GM19324 (cell line): ENCODE data around the gene MEDAG.

Experiments used
- ATAC-seq: cut with Tn5 transposase; IDR thresholded peaks from one replicate; pipeline ENCODE4 v1.9.1; 2021; ENCODE audit warnings: mild to moderate bottlenecking, moderate library complexity; ENCODE audit not compliant: unreplicated experiment, low FRiP score

Gene MEDAG

DNA sequence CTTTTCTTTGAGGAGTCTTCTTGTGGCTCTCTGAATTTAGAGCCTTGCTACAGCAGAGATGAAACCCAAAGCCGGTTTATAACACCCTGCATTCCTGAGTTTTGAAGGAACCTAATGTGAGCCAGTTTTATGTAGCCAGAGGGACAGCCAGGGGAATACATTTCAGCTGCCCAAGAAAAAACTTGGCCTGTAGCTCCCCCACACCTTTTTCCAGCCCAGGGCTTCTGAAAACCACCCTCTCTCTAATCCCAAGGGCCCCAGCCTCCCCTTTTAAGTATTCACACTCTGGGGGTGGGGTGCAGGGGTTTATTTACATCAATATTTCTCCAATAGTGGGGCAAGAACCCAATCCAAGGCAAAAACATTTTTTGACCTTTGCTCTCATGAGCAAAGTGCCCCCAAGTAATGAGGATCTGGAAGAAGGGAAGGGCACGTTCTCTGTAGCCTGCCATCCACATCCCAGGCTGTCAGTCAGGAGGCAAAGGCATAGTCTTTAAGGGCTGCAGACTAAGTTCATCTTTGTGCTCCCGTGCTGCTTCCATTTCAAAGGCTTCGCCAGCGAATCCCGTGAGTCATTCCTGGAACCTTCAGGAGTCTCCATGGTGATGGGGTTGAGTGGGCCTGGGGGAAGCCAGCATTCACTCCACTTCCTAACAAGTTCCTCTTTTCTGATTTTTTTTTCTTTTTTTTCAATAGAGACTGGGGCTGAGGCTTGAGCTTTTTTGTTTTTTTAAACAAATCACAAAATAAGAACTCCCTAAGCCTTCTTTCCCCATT is 33.2 kb upstream of the MEDAG start:
- ATAC-seq = no peak

- no peak for ATAC-seq
Measured at GRCh38 chr13:30873499-30873898, 32.6 kb upstream of the MEDAG start.

- ATAC-seq = no peak
Measured at GRCh38 chr13:30874111-30874510, 32.0 kb upstream of the MEDAG start.

DNA sequence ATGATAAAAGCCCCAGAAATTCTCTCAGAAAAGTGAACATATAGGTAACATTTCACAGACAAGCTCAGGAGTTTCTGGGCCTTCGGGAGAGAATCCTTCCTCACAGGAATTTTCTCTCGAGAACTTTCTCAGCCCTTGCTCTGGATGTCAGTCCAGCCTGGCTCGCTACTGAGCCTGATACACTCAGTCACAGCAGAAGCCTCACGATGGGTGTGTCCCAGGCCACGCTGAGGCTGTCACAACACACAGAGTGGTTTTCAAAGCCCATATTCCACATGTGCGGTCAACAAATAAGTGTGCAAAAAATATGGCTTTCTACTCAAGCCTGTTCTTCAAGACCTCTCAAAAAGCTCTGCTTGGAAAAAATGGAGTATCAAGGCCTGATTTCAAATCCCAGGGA is 31.5 kb upstream of the MEDAG start:
- ATAC-seq = no peak

DNA sequence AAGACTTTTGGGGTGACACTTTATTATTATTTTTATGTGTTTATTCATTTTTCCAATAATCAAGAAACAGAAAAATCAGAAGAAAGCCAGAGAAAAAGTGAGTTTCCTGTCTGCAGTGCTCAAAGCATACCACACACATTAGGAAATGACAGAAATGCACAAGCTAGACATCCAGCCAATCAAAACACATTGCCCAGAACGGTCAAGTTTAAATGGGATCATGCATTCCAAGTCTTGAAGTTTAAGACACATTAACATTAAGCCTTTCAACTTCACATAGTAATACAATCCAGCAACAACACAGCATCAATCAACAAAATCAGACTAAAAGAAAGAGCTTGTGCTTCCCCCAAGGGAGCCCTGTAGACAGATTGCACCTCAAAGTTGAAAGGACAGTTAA is 28.7 kb upstream of the MEDAG start:
- ATAC-seq = no peak

DNA sequence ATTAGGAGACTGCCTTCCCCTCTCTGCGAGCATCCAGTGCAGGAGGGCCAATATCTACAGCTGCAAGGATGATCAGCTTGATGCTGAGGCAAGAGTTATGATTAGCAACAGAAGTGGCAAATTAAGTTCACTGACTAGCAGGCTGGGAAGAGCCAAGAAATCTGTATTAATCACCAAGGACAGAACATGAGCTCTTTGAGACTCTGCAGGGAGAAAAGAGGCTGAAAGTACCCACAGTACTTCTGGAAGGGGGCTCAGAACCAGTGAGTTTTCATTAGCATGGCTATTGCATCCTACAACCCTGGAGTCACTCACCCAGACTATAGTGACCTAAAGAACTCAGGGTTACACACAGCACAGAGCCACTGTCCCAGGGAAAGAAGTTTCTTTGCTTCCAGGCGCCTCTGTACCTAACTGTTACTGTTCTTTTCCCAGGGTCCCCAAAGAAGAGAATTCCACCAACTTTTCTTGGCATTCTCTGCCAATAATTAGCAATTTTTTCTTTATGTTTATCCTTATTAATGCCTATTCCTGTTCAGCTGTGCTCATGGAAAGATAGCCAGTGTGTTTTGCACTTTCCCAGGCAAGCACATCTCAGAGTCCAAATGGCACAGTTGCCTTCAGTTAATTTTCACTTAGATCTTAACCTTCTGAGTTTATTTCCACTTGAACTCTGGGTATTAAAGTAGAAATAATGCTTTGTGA is 25.8 kb upstream of the MEDAG start:
- ATAC-seq = no peak

DNA sequence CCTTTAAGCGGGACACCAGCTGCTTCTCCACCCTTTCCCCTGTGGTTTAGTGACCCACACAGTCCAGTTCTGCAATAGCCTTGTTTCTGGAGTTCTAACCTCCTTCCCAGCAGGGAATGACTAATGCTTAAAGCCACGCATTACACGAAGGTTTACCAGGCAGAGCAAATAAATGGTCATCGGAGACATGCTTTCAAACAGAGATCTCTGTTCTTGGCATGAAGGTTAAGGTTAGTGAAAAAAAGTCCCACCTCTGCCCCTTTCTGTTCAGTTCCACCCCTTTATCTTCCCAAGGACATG is 25.3 kb upstream of the MEDAG start:
- ATAC-seq = no peak

DNA sequence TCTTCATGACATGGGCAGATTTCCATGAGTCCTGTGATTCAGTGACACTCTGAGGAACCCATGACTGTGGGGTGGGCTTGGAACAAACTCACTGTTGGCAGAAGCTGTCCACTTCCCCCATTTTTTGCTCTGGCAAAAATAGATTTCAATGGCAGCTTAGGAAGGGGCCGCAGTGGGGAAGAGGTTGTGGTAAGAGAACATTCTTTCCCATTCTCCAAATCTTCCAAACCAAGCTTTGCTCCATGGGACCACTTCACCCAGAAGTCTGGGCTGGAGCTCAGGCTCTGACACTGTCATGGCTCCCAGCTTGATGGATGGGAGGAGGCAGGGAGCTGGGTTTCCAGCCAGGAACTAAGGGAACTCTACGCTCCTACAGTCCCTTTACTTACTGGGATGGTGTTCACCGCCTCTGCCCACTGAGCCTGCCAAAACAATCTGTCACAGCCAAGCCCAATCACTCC is 24.9 kb upstream of the MEDAG start:
- no peak for ATAC-seq

GRCh38 chr13:30882026-30882850 is 23.8 kb upstream of the MEDAG start:
- no peak for ATAC-seq

GRCh38 chr13:30882996-30883766 is 22.9 kb upstream of the MEDAG start:
- no peak for ATAC-seq

DNA sequence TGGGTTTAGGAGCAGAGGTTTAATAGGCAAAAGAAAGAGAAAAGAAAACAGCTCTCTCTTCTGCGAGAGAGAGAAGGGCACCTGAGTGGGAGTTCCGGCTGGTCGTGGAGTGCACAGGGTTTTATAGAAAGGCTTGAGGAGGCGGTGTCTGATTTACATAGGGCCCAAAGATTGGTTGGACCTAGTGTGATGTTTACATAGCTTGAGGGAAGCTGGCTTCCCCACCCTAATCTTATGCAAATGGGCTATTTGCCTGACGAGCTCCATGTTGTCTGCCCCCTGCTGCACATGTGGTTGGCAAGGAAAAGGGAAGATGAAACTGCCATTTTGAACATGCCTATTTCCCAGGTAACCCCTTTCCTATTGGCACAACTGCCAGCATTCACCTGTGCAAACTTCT is 21.5 kb upstream of the MEDAG start:
- ATAC-seq = no peak

GRCh38 chr13:30889196-30889690 is 16.8 kb upstream of the MEDAG start:
- no peak for ATAC-seq

GRCh38 chr13:30892966-30893365 is 13.1 kb upstream of the MEDAG start:
- ATAC-seq = no peak

- no peak for ATAC-seq
Measured at GRCh38 chr13:30895773-30896172, 10.3 kb upstream of the MEDAG start.

DNA sequence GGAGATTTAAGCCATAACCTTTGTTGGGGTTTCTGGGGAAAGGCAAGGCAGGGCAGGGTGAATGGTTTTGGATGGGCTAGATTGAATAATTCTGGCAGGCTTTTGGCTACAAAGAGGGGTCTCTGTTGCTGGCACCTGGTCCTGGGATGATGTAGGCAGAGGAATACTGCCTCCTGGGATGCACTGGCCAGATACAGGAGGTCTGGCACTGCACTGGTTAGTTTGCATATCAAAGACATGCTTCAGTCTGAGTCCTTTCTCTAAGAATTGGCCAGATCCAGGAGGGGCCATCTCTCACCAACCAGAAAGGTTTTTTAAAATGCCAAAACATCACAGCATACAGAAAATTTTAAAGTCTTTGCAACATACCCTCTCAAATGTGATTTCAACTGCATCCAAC is 8.0 kb upstream of the MEDAG start:
- ATAC-seq = no peak

- ATAC-seq = no peak
Measured at GRCh38 chr13:30898678-30899241, 7.3 kb upstream of the MEDAG start.

DNA sequence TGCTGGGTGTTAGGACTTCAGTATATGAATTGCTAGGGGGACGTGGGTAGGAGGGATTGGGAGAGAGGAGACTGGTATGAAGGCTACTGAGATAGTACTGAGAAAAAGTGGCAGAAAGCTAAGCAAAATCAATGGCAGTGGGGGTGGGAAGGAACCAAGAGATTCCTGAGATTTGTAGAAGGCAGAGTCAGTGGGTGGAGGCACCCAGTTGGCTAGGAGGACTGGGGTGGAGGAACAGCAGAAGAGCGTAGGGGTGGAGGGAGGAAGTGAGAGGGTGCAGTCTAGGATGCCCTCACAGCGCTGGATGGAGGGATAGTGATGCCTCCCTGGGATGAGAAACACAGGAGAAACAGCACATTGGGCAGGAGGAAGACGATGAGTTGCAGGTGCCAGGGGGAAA is 5.6 kb upstream of the MEDAG start:
- ATAC-seq = no peak

DNA sequence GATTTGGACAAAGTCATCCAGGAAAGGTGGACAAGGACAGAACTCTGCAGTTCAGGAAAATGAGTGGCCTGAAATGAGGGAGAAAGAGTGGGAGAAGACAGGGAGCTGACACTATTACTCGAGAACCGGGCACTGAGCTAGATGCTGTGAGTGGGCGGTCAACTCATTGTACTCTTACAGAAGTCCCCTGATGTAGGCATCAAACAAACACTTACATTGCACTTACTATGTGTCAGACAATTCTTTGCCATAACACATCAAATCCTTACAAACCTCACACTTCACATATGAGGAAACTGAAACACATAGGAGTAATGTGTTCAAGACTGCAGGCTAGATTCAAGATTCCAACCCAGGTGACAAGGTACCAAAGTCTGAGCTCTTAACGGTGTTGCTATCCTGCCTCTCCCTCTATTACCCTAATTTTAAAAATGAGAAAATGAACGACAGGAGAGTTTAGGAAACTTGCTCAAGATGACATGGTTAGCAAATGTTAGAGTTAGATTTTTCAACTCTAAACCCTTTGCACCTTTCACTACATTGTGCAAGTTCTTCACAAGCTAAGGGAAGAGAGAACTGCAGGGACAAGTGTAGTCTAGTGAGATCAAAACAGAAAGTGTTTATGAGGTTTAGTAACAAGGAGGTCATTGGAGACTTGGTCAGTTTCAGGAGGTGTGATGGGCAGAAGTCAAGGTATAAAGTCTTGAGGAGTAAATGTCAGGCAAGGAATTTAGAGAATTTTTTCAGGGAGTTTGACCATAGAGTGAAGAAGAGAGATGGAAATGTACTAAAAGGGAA is 4.9 kb upstream of the MEDAG start:
- ATAC-seq = no peak

GRCh38 chr13:30904043-30904442 is 2.0 kb upstream of the MEDAG start:
- ATAC-seq = no peak
